ENCODE measurements around the gene SLC33A1.
"Not testable (repeated sequence)": the region's sequence is repeated elsewhere in the genome, so short reads cannot be mapped to it uniquely, and the experiment has no call there.

SLC33A1 gene

DNA sequence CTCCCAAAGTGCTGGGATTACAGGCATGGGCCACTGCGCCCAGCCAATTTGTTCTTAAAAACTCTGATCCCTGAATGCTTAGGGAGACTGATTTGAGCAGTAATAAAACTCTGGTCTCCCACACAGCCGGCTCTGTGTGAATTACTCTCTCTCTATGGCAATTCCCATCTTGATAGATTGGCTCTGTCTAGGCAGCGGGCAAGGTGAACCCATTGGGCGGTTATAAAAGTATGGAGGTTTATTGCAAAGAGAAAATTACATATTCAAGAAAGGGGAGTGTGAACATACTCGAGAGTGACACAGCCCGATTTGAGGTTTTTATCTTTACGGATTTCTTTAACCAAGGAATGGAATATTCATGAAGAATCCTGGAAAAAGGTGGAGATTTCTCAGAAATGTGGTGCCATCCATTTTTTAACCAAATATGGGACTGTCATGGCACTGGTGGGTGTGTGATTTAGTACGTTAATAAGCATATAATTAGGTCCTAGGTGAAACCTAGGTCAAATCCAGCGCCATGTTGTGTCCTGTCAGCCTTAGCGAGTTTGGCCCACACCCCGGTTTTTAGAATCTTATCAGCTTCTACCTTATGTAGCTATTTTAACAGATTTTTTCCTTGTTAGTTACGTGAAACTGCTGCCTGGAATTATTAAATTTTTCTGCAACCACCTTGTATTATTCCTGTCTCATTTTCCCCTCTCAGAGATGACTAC is 9.0 kb upstream of the SLC33A1 start:
- in situ Hi-C loops (cut with MboI; ENCODE audit: low pct_unique_long_range_greater_than_20kb, low sequenced_read_pairs) = loop anchor here (25.0 kb wide), 1 partner anchor 476 kb away; no protein-coding TSS in a partner anchor
- no peak for DNase-seq

DNA sequence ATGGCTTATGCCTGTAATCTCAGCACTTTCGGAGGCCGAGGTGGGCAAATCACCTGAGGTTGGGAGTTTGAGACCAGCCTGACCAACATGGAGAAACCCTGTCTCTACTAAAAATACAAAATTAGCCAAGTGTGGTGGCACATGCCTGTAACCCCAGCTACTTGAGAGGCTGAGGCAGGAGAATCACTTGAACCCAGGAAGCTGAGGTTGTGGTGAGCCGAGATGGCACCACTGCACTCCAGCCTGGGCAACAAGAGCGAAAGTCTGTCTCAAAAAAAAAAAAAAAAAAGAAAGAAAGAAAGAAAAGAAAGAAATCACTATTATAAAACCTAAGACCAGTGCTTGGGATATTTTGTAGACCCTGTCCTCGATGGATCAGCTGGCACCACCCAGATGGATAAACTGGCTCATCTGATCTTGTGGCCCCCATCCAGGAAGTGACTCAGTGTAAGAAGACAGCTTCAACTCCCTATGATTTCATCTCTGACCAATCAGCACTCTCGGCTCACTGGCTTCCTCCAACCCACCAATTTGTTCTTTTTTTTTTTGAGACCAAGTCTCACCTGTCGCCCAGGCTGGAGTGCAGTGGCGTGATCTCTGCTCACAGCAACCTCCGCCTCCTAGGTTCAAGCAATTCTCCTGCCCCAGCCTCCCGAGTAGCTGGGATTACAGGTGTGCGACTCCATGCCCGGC is 8.2 kb upstream of the SLC33A1 start:
- peak; percentile 81 for DNase-seq
- in situ Hi-C loops (cut with MboI; ENCODE audit: low pct_unique_long_range_greater_than_20kb, low sequenced_read_pairs) = loop anchor here (25.0 kb wide), 1 partner anchor 475 kb away; no protein-coding TSS in a partner anchor

DNA sequence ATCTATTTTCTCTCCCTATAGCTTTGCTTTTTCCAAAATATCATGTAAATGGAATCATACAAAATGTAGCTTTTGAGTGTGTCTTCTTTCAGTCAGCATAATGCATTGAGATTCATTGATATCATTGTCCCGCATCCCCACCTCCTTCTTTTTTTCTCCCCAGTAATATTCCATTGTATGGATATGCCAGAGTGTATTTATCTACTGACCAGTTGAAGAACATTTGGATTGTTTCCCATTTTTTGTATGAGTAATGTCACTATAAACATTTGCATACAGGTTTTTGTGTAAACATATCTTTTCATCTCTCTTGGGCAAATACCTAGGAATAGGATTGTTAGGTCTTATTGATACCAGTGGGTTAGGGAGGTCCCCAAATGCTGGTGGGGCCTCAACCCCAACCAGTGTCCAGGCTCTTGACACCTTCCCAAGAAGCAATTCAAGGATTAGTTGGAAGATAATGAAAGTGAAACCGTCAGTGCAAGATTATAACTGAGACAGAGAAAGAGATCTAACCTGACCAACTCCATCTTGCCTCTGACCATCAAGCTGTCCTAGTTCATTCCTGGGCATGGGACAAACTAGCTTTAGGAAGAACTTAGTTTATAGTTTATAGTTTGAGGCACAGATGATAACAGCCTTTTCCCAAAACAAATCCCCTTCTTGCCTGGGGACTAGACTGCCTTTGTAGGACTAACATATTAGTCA is 7.4 kb upstream of the SLC33A1 start:
- in situ Hi-C loops (cut with MboI; ENCODE audit: low pct_unique_long_range_greater_than_20kb, low sequenced_read_pairs) = loop anchor here (25.0 kb wide), 1 partner anchor 474 kb away; no protein-coding TSS in a partner anchor
- no peak for DNase-seq

DNA sequence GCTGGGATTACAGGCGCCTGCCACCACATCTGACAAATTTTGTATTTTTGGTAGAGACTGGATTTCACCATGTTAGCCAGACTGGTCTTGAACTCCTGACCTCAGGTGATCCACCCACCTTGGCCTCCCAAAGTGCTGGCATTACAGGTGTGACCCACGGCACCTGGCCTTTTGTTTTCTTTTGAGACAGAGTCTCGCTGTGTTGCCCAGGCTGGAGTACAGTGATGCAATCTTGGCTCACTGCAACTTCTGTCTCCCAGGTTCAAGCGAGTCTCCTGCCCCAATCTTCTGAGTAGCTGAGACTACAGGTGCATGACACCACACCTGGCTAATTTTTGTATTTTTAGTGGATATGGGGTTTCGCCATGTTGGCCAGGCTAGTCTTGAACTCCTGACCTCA is 6.2 kb upstream of the SLC33A1 start:
- in situ Hi-C loops (cut with MboI; ENCODE audit: low pct_unique_long_range_greater_than_20kb, low sequenced_read_pairs) = loop anchor here (25.0 kb wide), 1 partner anchor 473 kb away; no protein-coding TSS in a partner anchor
- DNase-seq = not testable (repeated sequence)

DNA sequence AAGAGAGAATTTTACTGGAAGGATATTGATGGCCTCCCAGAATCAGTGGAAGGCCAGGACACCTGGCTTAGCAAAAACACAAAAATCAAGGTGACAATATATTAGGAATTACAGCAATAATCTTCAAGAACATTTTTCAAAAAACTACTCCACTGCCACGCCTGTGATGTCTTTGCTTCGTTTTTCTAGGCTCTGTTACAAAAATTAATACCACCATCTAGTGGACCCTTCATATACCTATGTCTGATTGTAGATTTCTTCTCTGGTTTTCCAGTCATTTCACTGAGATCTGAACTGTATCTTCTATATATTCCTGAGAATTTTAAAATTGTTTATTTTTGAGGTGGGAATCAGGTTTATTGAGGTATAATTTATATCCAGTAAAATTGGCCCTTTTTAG is 5.6 kb upstream of the SLC33A1 start:
- in situ Hi-C loops (cut with MboI; ENCODE audit: low pct_unique_long_range_greater_than_20kb, low sequenced_read_pairs) = loop anchor here (25.0 kb wide), 1 partner anchor 473 kb away; no protein-coding TSS in a partner anchor

DNA sequence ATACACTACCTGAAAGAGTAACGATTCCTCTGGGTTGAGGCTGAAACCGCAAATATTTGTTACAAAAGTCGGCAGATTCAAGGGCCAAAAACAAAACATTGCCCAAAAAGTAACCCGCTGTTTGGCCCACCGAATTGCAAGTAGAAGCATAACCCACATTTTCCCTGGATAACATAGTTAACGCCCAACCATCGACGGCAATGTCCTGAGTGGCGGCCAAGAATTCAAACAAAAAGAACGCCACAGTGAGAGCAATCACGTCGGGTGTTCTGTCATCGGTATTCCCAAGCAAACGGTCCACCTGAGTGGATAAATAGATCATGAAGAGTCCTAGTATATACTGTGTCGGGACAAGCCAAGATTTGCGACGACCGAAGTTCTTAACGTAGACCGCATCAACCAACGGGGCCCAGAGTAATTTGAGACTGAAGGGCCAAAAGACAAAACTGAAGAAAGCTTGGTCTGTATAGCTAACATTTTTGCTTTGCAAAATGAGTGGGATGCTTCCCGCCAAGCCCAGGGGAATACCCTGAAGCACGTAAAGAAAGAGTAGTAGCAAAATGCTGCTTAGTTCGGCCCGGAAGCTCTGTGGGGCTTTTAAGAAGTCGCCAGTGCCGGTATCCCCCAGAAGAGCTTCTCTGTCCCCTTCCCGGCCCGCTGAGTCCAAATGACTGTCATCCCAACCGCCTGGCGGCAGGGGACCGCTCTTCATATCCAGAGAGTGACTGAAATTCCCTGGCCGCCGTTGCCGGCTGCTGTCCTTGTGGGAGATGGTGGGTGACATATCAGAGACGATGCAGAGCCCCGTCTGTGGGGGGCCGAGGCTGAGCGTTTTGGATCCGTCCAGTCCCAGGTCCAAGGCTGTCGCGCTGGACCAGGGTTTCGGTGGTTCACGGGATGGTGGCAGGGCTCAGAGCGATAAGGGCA is 750 bp downstream of the SLC33A1 start:
- in situ Hi-C loops (cut with MboI; ENCODE audit: low pct_unique_long_range_greater_than_20kb, low sequenced_read_pairs) = loop anchor here (25.0 kb wide), 1 partner anchor 466 kb away; no protein-coding TSS in a partner anchor

More for the DNA sequence above, 5.6 kb upstream of the SLC33A1 start:
- DNase-seq = peak; percentile 44

DNA sequence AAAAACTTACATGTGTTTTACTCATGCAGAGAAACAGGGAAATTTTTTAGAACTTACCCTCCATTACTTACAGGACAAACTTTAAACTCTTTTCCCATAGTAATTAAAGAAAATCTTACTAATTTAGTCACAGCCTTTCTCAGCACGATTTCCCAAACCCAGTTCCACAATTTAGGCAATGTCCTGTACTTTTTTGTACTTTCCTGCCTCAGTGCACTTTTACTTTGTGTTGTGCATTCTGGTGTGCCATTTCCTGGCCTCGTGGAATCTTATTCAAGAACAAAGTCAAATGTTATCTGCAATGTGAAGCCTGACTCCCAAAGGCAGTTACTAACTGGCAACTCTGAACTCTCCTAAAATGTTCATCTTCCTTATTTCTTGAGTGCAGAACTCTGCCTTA is 1.9 kb downstream of the SLC33A1 start:
- DNase-seq = no peak
- in situ Hi-C loops (cut with MboI; ENCODE audit: low pct_unique_long_range_greater_than_20kb, low sequenced_read_pairs) = loop anchor here (25.0 kb wide), 1 partner anchor 465 kb away; no protein-coding TSS in a partner anchor

More for the DNA sequence above, 750 bp downstream of the SLC33A1 start:
- peak; percentile 30 for DNase-seq

DNA sequence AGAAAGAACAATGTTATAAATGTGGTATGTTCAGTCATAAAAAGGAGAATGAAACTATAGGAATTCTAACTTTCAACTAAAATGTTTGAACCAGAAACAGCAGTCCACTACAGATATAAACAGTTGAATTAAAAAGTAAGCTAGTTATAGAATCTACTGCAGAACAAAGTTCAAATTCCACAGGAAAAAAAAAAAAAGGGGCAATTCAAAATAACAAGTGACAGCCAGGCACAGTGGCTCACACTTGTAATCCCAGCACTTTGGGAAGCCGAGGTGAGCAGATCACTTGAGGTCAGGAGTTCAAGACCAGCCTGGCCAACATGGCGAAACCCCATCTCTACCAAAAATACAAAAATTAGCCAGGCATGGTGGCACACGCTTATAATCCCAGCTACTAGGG is 4.8 kb downstream of the SLC33A1 start:
- in situ Hi-C loops (cut with MboI; ENCODE audit: low pct_unique_long_range_greater_than_20kb, low sequenced_read_pairs); DNase-seq: not testable (repeated sequence)

DNA sequence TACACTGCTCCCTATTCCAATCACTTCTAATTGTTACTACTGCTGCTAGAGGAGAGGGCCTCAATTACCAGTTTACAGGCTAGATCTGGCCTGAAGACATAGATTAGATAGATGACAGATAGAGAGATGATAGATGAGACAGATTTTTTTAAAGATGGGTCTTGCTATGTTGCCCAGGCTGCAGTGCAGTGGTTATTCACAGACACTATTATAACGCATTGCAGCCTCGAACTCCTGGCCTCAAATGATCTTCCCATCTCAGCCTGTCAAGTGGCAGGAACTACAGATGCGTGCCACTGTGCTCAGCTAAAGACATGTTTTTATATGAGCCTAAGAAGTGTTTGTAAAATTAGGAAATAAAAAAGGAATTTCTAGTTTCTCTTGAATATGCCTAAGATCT is 6.2 kb downstream of the SLC33A1 start:
- no peak for DNase-seq
- in situ Hi-C loops (cut with MboI; ENCODE audit: low pct_unique_long_range_greater_than_20kb, low sequenced_read_pairs) = no loop called here

DNA sequence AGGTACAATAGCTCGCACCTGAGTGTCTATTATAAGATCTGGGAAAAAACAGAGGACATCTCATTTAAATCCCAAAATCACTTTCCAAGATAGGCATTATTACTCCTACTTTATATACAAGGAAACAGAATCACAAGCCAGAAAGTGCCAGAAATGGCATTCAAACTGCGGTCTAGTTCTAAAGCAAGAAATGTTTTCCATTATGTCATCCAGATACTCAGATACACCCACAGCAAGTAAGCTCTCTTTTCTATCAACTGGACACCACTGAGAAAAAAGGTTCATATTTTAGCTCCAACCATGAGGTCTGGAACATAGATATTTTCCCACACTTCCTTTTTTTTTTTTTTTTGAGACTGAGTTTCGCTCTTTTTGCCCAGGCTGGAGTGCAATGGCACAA is 8.1 kb downstream of the SLC33A1 start:
- no peak for DNase-seq

DNA sequence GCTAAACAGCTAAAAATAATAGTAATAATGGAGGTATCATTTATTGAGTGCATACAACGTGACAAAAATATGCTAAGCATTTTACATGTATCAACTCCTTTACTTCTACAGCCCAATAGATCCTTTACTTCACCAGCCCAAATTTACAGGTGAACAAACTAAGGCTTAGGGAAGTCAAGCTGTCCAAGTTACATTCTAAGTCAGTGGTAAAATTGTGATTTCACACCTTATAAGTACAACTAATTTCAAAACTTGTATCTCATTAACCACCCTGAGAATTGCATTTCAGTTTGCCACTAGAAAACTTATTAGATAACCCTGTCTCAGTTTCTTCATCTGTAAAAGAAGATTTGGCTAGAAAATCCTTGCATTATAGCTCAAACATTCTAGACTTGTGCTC is 10.7 kb downstream of the SLC33A1 start:
- in situ Hi-C loops (cut with MboI; ENCODE audit: low pct_unique_long_range_greater_than_20kb, low sequenced_read_pairs) = no loop called here
- DNase-seq = no peak

More for the DNA sequence above, 8.1 kb downstream of the SLC33A1 start:
- in situ Hi-C loops (cut with MboI; ENCODE audit: low pct_unique_long_range_greater_than_20kb, low sequenced_read_pairs) = no loop called here

DNA sequence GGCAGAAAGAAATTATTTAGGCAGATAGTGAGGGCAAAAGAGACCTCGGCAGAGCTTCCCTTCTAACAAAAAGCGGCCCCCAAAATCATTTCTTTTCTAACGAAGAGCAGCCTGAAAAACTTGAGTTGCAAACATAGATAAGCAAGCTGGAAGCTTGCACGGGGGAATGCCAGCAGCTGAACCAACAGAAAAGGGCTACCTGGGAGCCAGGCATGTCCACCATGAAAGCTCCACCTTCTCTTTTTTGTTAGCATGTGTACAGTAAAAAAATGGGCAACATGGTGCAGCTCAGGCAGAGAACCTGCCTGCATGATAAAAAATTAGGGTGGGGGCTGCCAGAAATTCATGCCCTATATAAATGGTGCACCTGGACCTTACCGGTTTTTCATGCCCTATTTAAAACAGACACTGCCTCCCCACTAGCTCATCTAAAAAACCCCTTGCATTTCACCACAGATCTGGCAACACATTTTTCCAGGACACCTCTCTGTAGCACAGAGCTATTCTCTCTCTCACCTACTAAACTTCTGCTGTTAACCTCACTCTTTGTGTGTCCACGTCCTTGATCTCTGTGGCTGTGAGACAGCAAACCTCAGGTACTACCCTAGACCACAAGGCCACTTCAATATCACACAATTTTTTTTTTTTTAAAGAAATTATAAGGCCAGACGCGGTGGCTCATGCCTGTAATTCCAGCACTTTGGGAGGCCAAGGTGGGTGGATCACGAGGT is 18.7 kb downstream of the SLC33A1 start:
- in situ Hi-C loops (cut with MboI; ENCODE audit: low pct_unique_long_range_greater_than_20kb, low sequenced_read_pairs) = no loop called here
- DNase-seq = no peak

DNA sequence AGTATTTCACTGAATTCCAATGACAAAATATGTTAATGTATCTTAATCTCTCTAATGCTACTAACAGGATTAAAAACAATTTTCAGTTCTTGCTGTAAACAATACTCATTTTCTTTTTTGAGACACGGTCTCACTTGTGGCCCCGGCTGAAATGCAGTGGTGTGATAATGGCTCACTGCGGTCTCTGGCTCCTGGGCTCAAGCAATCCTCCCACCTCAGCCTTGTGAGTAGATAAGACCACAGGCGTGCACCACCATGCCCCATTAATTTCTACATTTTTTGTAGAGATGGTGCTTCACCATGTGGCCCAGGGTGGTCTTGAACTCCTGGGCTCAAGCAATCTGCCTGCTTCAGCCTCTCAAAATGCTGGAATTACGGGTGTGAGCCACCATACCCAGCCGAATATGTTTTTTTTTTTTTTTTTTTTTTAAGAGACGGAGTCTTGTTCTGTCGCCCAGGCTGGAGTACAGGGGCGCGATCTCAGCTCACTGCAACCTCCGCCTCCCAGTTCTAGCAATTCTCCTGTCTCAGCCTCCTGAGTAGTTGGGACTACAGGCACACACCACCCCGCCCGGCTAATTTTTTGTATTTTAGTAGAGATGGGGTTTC is 25.6 kb downstream of the SLC33A1 start:
- in situ Hi-C loops (cut with MboI; ENCODE audit: low pct_unique_long_range_greater_than_20kb, low sequenced_read_pairs); DNase-seq: not testable (repeated sequence)

DNA sequence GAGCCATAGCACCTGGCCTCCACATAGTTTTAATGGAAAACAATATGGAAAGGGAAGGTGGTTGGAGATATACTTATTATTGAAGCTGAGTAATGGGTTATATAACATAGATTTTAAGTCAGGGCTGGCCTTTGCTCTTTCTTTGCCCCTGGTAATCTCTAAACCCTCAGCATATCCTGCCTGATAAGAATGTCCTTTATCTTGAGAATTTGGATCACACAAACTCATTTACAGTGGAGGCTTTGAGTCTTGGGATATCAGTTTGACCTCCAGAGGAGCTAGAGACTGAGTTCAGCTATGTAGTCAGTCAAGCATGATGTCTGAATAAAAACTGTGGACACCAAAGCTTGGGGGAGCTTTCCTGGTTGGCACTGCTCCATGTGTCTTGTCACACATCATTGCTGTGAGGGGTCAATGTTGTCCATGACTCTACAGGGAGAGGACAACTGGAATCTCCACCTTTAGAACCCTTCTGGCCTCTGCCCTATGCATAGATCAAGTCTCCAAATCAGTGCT is 39.1 kb downstream of the SLC33A1 start:
- in situ Hi-C loops (cut with MboI; ENCODE audit: low pct_unique_long_range_greater_than_20kb, low sequenced_read_pairs) = no loop called here
- no peak for DNase-seq

DNA sequence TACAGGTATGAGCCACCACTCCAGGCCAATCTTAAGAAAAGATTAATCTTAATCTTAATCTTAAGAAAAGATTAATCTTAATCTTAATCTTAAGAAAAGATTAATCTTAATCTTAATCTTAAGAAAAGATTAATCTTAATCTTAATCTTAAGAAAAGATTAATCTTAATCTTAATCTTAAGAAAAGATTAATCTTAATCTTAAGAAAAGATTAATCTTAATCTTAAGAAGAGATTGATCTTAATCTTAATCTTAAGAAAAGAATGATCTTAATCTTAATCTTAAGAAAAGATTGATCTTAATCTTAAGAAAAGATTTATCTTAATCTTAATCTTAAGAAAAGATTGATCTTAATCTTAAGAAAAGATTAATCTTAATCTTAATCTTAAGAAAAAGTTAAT is 41.0 kb downstream of the SLC33A1 start:
- in situ Hi-C loops (cut with MboI; ENCODE audit: low pct_unique_long_range_greater_than_20kb, low sequenced_read_pairs) = not testable (repeated sequence)

DNA sequence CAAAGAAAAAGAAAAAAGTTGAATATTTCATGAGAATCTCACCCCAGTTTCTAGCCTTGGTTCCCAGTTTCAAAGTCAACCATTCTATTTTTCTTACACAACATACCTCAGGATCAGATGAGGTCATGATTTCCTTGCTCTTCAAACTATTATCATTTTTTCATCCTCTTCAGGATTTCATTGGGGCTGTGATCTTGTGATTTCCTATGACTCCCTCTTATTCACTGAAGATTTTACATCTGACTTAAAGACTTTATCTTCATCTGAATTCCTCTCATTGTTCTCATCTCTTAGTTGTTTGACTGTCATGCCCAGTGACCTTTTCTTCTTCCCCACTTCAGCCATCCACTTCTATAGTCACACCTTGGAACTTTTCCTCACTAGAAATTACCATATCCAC is 45.0 kb downstream of the SLC33A1 start:
- in situ Hi-C loops (cut with MboI; ENCODE audit: low pct_unique_long_range_greater_than_20kb, low sequenced_read_pairs) = no loop called here

More for the DNA sequence above, 41.0 kb downstream of the SLC33A1 start:
- not testable (repeated sequence) for DNase-seq

DNA sequence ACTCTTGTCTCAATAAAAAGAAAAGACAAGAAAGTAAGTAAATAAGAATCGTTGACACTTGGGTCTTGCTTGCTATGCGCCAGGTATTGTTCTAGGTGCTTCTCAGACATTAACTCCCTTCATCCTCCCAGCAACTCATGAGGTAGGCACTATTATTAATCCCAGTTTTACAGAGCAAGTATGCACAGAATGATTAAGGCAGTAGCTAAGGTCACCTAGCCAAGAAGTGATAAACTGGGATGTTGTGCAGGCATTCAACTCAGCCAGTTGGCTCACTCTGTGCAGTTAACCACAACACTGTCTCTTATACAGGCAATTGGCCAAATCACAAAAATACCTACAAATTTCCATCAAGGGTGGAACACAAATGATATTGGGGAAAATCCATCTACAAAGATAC is 46.4 kb downstream of the SLC33A1 start:
- DNase-seq = no peak
- in situ Hi-C loops (cut with MboI; ENCODE audit: low pct_unique_long_range_greater_than_20kb, low sequenced_read_pairs) = no loop called here

More for the DNA sequence above, 45.0 kb downstream of the SLC33A1 start:
- DNase-seq = no peak
